ENCODE results near the gene CEP19.
"Not testable (repeated sequence)": the region's sequence is repeated elsewhere in the genome, so short reads cannot be mapped to it uniquely, and the experiment has no call there.

CEP19 gene, protein sequence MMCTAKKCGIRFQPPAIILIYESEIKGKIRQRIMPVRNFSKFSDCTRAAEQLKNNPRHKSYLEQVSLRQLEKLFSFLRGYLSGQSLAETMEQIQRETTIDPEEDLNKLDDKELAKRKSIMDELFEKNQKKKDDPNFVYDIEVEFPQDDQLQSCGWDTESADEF

DNA sequence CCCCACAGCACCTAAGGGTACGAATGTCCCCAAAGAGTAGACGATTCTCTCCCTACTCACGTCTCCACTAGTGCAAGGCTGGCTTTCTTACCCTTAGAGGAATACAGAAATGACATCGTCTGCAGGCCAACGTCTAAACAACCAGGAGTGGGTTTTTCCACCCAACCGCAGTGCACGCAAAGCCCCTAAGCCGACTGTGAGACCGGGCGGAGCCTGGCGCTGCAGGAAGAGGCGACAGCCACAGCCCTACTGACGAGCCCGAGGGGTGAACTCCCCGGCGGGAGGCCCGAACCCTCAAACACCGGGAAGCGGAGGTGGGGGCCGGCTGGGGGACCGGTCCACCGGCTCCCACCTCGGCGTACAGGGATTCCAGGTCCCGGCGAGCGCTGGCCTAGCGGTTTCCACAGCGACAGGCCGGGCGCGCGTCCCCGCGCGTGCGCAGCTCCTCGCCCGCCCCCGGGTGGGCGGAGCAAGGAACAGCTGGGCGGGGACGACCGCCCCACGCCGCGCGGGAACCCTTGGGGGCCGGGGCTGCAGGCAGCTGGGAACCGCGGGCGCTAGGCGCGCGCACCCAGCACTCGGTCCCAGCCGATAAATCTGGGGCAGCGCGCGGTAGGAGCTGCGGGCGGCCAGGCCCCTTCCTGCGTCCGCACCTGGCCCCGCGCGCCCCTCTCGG lies at the start of gene CEP19, which contains the start of gene PIGX:
TSS of gene CEP19 (minus strand) at position 413 of the 676 bp plus-strand sequence. CDS start 3,593 bp downstream, outside the sequence.
TSS of gene PIGX (plus strand) at position 540 of the 676 bp plus-strand sequence.
- peak; percentile 85 for DNase-seq

DNA sequence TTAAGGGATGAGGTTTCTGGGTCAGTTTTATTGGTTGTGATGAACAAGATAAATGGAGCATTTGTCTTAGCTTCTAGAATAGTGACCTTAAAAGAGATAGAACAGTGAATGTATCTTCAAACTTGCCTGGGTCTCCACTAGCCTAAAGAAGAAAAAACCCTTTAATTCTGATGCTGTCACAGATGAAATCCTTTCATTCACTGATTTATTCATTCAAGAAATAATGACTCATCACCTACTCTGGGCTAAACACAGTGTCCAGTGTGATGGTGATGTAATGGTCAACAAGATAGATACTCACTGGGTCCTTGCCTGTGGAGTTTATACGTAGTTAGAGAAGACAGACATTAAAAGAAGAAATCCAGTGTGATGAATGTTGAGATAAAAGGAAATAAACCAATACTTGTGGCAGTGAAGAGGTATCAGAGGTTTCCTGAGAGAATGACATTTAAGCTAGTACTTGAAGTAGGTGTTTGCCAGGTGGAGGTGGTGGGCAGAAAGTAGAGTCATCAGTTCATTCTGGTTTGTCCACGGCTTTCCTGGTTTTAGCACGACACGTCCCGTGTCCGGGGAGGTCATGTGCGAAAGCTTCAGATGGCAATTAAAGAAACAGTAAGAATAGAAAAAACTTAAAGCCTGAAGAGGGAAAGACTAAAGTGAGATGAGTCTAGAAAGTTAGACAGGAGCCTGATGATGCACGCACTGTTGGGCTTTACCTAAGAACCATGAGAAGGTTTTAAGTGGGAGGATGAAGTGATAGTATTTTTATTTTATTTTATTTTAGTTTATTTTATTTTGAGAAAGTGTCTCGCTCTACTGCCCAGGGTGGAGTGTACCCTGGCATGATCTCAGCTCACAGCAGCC lies 46.1 kb upstream of the CEP19 start:
- no peak for DNase-seq

DNA sequence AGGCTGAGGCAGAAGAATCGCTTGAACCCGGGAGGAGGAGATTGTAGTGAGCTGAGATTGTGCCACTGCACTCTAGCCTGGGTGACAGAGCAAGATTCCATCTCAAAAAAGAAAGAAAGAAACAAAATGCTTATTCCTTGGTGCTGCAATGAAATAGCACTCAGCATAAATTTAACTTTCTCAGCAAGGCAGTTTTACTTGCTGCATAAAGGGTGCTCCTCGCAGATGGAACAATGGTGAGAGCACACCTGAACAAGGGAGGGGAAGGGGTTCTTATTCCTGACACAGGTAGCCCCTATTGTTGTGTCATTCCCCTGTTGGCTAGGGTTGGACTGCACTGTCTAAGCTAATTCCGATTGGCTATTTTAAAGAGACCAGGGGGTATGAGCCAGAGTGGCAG lies 44.7 kb upstream of the CEP19 start:
- no peak for DNase-seq

DNA sequence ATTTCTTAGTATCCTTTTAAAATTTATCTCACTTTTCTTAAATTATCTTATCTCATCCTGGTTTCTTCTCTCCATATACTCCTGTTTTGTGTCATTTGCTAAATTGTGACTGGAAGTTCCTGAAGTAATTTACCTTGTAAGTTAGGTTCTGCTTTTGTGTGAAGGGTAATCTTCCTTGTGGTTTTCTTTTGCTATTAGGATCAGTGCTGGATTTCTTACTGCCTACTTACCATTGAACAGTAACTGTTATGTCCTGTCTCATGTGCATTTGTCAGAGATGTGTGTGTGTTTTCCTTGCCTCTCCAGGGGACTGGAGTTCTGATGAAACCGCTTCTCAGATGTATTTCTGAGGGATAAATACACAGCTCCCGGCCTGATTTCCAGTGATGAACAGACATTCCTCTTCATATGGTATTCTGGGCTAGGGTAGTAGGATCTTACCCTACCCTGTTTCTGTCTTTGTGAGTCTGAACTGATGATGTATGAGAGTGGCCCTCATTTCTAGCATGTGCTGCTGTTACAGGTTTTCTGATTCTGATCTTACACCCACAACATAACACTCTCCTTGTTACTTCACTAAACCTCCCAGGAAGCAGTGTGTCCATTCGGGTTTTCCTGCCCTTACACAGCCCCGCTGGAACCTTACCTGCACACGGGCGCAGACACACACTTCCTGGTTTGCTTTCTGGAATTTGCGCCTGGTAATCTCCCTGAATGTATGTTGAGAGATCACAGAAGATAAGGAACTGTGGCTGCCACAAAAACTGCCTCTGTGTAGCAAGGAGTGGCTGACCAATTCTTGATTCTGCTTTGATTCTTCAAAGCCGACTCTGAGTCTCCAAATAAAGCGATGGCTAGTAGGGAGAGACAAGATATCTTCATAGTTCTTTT lies 42.3 kb upstream of the CEP19 start:
- DNase-seq = peak; percentile 30

DNA sequence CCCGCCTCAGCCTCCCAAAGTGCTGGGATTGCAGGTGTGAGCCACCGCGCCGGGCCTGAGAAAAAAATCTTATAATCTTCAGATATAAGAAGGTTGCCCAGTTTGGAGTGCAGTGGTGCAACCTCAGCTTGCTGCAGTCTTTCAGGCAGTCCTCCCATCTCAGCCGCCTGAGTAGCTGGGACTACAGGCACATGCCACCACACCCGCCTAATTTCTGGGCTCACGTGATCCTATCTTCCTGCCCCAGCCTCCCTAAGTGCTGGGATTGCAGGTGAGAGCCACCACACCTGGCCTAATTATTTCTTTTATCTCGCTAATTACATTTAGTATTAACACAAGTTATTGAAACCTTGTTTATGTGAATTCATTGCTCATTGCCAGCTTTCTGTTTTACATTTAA lies 41.2 kb upstream of the CEP19 start:
- no peak for DNase-seq

DNA sequence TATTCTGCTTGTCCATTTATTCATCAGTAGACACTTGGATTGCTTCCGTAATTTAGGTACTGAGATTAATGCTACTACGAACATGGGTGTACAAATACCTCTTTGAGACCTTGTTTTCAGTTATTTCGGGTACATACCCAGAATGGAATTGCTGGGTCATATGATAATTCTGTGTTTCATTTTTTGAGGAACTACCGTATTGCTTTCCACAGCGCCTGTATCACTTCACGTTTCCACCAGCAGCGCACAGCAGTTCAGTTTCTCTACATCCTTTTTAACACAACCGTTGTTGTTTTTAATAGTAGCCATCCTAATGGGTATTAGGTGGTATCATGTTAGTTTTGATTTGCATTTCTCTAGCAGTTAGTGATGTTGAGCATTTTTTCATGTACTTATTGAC lies 37.1 kb upstream of the CEP19 start:
- no peak for DNase-seq

DNA sequence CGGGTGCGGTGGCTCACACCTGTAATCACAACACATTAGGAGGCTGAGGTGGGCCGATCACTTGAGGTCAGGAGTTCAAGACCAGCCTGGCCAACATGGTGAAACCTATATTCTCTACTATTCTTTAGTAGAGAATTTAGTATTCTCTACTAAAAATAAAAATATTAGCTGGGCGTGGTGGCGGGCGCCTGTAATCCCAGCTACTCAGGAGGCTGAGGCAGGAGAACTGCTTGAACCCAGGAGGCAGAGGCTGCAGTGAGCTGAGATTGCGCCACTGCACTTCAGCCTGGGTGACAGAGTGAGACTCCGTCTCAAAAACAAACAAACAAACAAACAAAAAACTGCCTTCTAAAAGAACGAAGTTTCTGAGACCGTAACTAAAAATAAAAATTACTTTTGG lies 31.5 kb upstream of the CEP19 start:
- not testable (repeated sequence) for DNase-seq

DNA sequence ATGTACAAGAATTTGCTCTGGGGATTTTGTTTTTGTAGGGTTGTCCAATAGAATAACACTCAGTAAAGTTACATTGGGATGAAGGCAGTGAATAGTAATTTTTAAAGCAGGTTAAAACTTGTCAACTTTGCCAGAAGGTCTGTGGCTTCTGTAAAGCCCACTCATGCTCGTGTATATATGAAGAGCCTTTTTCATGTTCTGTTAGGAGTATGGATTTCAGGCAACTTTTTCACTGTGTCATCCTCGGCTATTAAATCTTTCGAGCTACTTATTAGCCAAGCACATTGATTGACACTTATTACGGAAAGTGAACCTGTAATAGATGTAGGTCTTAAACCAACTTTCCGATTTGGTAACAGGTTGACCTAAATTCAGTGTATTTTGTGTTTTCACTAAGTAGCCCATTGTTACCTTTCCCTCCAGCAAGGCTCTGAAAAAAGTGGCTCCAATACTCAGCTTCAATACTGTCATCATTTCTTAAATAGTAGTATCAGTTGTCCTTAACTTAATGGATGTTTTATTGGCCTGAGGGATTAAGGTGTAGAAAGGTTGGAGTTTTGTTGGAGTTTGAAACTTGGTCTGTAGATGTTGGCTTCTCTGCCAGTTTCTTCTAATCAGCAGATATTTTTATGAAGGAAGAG lies 29.3 kb upstream of the CEP19 start:
- DNase-seq = no peak

DNA sequence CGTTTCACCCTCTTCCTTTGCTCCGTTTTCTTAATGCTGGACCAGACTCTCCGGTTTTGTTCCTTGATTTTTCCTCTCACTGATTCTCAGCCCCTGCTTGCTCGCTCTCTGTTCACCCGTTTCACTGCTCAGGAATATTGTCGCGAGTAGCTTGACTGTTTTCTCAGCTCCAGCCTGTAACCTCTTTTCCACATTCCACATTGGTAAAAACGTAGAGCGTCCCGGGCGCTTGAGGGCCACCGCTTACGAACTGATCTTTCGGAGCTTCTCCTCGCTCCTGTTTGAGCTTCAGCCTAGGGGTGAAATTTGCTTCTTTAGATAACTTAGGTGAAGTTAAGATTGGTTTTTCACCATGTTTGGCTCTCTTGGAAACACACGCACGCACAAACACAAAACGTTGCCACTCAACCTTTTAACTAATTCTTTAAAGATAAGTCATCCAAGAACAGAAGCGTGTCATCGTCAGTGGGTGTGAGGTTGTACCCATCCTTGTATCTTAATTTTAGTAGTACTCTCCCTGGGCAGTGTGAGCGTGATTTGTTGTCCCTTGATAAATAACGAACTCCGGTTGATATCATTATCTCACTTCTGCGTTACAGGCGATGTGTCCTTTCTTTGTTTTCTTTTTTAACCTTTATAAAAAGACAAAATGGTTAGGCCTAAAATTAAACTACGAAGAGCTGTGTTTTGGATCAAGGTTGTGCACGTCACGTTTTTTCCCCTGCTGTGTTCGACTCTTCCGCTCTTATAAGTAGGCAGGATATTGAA lies 28.6 kb upstream of the CEP19 start:
- DNase-seq = peak; percentile 50

DNA sequence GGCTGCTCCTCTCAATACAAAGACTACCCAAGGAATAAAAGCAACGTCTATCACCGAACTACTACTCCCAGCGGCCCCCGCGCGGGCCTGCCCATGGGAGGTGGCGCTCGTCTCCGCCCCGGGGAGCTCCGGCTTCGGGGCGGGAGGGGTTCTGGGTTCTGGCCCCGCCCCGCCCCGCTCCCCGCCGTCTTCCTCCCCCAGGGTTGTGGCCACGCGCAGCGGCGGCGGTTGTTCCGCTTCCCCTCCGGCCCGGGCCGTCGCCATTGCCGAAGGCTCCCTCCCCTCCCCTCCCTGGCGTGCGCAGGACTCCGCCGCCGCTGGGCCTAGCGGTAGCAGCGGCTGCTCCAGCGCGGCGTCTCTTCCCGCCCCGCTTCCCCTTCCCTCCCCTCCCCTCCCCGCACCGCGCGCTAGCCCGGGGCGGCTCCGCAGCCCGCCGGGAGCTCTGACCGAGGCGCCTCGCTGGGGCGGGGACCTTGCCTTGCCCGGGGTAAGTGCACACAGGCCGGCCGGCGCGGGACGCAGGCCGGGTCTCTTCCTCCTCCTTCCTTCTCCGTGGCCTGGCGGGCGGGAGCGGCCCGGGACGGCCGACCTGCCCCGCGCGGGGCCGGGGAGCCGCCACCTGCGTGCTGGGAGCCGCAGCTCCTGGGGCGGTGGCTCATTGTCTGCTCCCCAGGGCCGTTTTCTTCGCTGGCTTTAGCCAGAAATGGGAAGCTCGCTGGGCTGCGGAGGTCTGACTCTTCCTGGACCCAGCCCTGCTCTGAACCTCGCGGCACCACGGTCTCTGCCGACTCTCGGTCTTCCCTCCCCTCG lies 27.8 kb upstream of the CEP19 start, which contains the start of gene PAK2:
TSS of gene PAK2 (plus strand) at position 187 of the 810 bp plus-strand sequence. CDS start 42,790 bp downstream, outside the sequence.
- DNase-seq = peak; percentile 92

DNA sequence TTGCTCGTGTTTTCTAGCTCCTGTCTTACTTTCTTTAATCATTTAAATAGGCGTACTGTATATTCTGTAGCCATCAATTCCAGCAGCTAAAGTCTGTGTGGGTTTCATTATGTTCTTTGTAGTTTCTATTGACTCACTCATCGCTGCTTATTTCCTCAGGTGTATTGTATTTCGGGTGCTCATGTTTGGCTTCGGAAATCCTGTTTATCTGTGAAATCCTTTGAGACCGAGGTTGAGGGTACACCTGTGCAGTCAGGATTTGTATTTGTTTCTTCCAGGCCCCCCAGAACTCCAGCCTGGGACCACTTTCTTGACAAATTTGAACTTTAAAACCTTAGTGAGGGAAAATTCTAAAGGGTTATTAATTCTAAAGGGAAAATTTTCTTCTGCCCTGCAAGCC lies 25.6 kb upstream of the CEP19 start:
- DNase-seq = no peak

DNA sequence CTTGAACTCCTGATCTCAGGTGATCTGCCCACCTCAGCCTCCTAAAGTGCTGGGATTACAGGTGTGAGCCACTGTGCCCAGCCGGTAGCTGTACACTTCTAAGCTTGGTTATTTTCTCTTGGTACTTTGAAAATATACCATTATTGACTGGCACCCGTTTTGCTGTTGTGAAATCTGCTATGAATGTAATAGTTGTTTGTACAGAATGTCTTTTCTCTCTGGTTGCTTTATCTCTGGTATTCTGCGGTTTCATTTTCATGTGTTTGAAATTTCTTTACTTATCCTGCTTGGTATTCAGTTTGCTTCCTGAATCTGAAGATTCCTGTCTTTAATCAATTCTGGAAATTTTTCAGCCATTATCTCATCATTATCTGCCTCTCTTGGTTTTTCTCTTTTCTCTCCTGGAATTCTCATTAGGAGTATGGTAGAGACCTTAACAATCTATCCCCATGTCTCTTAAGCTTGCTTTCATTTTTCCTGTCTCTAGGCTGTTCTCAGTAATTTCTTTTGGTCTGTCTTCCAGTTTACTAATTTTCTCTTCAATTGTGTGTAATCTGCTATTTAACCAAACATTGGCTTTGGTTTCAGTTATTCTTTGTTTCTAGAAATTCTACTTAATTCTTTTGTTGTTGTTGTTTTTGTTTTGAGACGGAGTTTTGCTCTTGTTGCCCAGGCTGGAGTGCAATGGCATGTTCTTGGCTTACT lies 24.8 kb upstream of the CEP19 start:
- no peak for DNase-seq

DNA sequence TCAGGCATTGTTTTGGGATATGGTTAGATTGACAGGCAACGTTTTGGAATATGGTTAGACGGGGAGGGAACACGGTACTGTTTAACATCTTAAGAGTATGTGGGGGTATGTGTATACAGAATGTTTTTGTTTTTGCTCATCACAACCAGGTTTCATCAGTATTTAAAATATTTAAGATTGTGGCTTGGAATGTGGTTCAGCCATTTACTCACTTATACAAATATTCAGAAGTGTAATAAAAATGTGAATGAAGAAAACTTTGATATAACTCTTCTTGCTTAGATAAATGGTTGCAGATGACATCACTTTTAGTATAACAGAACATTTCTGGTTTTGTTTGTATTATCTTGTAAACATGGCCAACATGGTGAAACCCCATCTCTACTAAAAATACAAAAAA lies 23.7 kb upstream of the CEP19 start:
- no peak for DNase-seq

DNA sequence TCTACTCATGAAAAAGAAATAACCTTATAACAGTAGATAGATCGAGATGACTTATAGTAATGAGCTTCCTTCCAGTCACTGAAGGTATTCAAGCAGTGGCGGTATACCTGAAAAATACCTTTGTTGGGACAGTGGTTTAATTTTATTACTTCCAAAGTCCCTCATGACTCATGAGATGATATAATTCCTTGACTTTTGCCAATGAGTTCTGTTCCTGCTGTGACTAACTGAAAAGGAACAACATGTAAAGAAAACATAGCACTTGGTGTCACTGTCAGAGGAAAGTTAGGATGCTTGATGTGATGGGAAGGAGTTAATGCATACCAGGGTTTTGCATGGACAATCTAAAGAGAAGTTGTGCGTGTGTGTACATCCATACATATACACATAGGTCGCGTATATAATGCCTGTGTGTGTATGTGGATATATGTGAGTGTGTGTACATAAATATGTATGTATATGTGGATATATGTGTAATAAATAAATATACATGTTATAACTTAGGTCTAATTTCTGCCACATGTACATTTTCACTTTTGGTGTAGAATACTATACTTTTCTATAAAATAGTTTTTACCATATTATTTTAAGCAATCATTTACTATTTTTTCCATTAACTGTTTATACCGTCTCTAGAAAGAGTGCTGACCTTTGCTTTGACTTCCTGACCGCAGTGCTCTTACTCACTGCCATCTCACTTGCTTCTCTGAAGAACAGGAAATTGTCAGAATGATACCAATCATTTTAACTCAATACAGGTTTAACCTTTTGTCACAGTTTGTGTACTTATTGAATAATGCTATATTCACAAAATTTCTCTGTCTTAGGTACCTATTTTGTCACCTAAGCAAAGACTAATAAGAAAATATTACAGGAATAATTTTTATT lies 15.0 kb upstream of the CEP19 start:
- DNase-seq = no peak

DNA sequence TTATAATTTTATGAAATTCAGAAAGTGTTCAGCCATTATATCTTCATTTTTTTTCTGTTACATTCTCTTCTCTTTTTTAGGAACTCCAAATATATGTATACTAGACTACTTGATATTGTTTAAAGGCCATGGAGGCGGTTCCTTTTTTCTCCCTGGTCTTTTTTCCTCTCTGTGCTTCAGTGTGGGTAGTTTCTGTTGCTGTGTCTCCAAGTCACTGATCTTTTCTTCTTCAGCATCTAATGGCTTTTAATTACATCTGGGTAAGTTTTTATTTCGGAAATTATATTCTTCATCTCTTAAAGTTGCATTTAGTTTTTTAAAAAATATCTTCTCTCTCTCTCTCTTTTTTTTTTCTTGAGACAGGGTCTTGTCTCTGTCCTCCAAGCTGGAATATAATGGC lies 9.0 kb upstream of the CEP19 start:
- DNase-seq = no peak

DNA sequence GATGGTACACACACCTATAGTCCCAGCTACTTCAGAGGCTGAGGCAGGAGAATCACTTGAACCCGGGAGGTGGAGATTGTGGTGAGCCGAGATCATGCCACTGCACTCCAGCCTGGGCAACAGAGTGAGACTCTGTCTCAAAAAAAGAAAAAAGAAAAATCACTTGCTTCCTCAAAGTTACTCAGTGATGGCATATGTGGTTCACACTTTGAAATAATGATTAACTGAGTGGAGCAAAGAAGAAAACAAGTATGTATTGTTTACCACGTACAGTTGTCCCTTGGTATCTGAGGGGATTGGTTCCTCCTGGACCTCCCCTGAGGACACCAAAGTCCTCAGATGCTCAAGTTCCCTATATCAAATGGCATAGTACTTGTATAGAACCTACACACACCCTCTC lies 5.1 kb upstream of the CEP19 start:
- not testable (repeated sequence) for DNase-seq

DNA sequence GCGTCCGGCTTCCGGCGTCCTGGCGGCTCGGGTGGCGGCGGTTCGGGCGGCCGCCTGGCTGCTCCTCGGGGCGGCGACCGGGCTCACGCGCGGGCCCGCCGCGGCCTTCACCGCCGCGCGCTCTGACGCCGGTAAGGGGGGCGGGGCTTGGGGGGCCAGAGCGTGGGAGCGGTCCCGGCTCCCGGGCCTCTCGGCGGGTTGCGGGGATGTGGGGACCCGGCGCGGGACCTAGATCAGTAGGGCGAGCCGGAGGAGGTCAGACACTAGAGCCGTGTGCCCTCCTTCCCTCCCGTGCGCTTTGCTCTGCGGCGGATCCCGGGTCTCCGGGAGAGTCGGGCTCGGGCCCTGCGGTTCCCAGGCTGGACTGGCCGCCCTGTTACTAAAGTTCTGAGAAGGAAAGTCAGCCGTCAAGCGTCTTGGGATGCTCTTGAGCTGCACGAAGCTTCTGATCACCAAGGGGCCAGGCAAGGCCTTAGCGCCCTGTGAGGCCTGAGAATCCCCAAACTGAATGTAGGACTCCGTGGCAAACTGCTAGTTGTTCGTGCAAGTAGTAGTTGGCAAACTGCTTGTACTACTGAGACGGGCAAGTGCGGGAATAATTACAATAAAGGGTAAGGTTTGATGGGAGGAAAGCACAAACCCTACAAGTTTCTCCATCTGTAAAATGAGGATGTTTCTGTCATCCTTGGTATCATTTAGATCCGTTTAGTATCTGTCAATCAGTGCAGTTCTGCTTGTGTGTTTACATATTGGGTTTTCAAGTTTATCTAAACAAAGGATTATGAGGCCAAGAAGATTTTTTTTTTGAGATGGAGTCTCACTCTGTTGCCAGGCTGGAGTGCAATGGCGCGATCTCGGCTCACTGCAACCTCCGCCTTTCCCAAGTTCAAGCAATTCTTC lies 714 bp upstream of the CEP19 start:
- DNase-seq = peak; percentile 48

DNA sequence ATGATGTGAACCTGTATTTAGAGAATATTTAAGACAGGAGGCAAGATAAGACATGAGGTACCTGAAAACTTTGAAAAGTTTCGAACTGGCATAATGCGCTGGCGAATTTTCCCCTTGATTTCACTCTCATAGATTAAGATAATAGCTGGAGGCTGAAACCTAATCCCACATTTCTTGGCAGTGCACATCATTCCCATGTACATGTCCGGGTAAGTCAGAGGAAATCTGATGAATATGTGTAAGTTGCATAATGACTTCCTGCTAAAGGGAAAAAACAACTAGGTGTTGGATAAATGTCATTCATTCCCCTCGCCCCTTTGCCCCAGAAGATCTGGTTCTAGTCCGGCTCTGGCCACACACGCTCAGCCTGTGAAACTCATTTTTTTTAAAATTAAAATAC lies 3.6 kb downstream of the CEP19 start:
- DNase-seq = no peak
